ENCODE measurements around the gene MRPL32. TPM values are rescaled to one million over a fixed set of nuclear protein-coding genes. Genes with fewer than 3 reads are reported as not detected.

The MRPL32 gene
- total and polyA plus RNA-seq, 2 of the 13 experiments (the other 11 are each of a cell fraction or from before 2014, with no cell fraction given) = 39.0 to 81.2 TPM

- TF ChIP-seq DPF2 (CRISPR knock-in tag; IDR thresholded peaks at IDR 0.05; ENCODE audit: borderline replicate concordance, low read depth) = no peak
- TF ChIP-seq ZBTB46 (CRISPR knock-in tag; IDR thresholded peaks at IDR 0.05; ENCODE audit: borderline replicate concordance) = no peak
- TF ChIP-seq ZBTB4 (CRISPR knock-in tag; IDR thresholded peaks at IDR 0.05; ENCODE audit: borderline replicate concordance) = peak; percentile 79
- TF ChIP-seq YY1 (IDR thresholded peaks at IDR 0.05; ENCODE audit: insufficient read depth, insufficient replicate concordance, low read depth, low read length) = peak; percentile 100
- TF ChIP-seq ZBTB10 (CRISPR knock-in tag; IDR thresholded peaks at IDR 0.05; ENCODE audit: borderline replicate concordance) = no peak
- TF ChIP-seq SOX5 (CRISPR knock-in tag; IDR thresholded peaks at IDR 0.05; ENCODE audit: borderline replicate concordance) = peak; percentile 35; the same call in 1 of the 2 replicates
- TF ChIP-seq ZNF333 (CRISPR knock-in tag; IDR thresholded peaks at IDR 0.05; ENCODE audit: borderline replicate concordance) = peak; percentile 92; the same call in 1 of the 2 replicates
- peak; percentile 92 for TF ChIP-seq MIER3 (CRISPR knock-in tag; IDR thresholded peaks at IDR 0.05; ENCODE audit: borderline replicate concordance)
- TF ChIP-seq ZFP36 (IDR thresholded peaks at IDR 0.05; ENCODE audit: borderline replicate concordance, low read depth, low read length, partially characterized antibody) = no peak
- TF ChIP-seq HINFP (CRISPR knock-in tag; IDR thresholded peaks at IDR 0.05; ENCODE audit: low read depth) = no peak
- no peak for TF ChIP-seq ZNF543 (CRISPR knock-in tag; IDR thresholded peaks at IDR 0.05)
- no peak for TF ChIP-seq FOXO4 (CRISPR knock-in tag; conservative IDR thresholded peaks at IDR 0.05)
- no peak for TF ChIP-seq NPAS2 (CRISPR knock-in tag; IDR thresholded peaks at IDR 0.05; ENCODE audit: borderline replicate concordance)
- no peak for TF ChIP-seq ZNF451 (CRISPR knock-in tag; IDR thresholded peaks at IDR 0.05)
- TF ChIP-seq ZNF496 (CRISPR knock-in tag; IDR thresholded peaks at IDR 0.05; ENCODE audit: insufficient replicate concordance) = no peak
Measured at GRCh38 chr7:42911454-42912447, 20.4 kb upstream of the MRPL32 start, which contains the start of gene C7orf25 (continued).
